Hematopoietic multipotent progenitor cell (in vitro differentiated cells): ENCODE measurements around the gene THEM4. TPM values are rescaled to one million over a fixed set of nuclear protein-coding genes. Genes with fewer than 3 reads are reported as not detected.

Source experiments
- small RNA-seq: library from RNA; depleted of rRNA; stranded (forward); fragments of <200 nt; gene quantifications from one replicate; pipeline ENCODE3, GENCODE V24; 2012
- total RNA-seq: library from RNA; depleted of rRNA; stranded (reverse); fragments of >200 nt; gene quantifications from one replicate; pipeline ENCODE4 v1.2.3, GENCODE V29; 2012

THEM4 gene
- total RNA-seq, 1 donor = 18.3 TPM

Small RNA genes lying within 50 kb of the gene (small RNA-seq; reads per million reads assigned to genes)
- not detected for gene RF00019

Other genes with a start within 250 kb of the THEM4 start
- not detected for gene CELF3, start 192.7 kb downstream of the THEM4 start, total RNA-seq
- not detected for gene RIIAD1, start 188.0 kb downstream of the THEM4 start, total RNA-seq
- gene MRPL9, start 146.0 kb downstream of the THEM4 start, total RNA-seq = 70.6 TPM
- gene TDRKH, start 119.0 kb downstream of the THEM4 start, total RNA-seq = 3.5 TPM
- under 0.01 TPM for gene LINGO4, start 104.1 kb downstream of the THEM4 start, total RNA-seq
- 0.54 TPM for gene RORC, start 77.7 kb downstream of the THEM4 start, total RNA-seq
- gene C2CD4D, start 69.7 kb downstream of the THEM4 start, total RNA-seq = not detected
- not detected for gene THEM5, start 55.8 kb downstream of the THEM4 start, total RNA-seq
- 12.1 TPM for gene S100A10, start 84.3 kb upstream of the THEM4 start, total RNA-seq
- gene S100A11, start 127.5 kb upstream of the THEM4 start, total RNA-seq = 34.7 TPM
- gene TCHHL1, start 179.6 kb upstream of the THEM4 start, total RNA-seq = not detected
- gene TCHH, start 205.9 kb upstream of the THEM4 start, total RNA-seq = under 0.01 TPM
- gene RPTN, start 249.7 kb upstream of the THEM4 start, total RNA-seq = not detected